Lung (tissue), 12 donors: ENCODE data around the gene SLC25A45. TPM values are rescaled to one million over a fixed set of nuclear protein-coding genes. Genes with fewer than 3 reads are reported as not detected.
A peak's percentile ranks its signal among the peaks of the same experiment; 100 is the strongest.

Source experiments
- ATAC-seq: fragments of 200-7000 bp; cut with Tn5 transposase; one replicate; pipeline ENCODE4 v1.9.1; 2020; ENCODE audit warnings: moderate number of reproducible peaks; ENCODE audit not compliant: insufficient read depth, low FRiP score
- DNase-seq, 3 donors: peaks; one replicate each; pipeline ENCODE4 v3.0.0-alpha.2; 2013 to 2017
- H3K27ac ChIP-seq, 2 donors: one replicate each; pipeline ENCODE4 v1.5.1; 2013; ENCODE audit warnings: mild to moderate bottlenecking in 2 of 2, moderate library complexity in 2 of 2, control low read depth in 1 of 2, inconsistent platforms in 1 of 2, low read depth in 1 of 2, low read length in 1 of 2
- H3K27me3 ChIP-seq, 3 donors: one replicate each; pipeline ENCODE4 v1.5.1; 2013; ENCODE audit warnings: low read length in 2 of 3; ENCODE audit not compliant: control insufficient read depth in 3 of 3, insufficient read depth in 3 of 3
- H3K36me3 ChIP-seq, 4 donors: one replicate each; pipeline ENCODE4 v1.5.1; 2013; ENCODE audit warnings: low read length in 4 of 4, mild to moderate bottlenecking in 1 of 4, moderate library complexity in 1 of 4; ENCODE audit not compliant: control insufficient read depth in 4 of 4, insufficient read depth in 4 of 4
- H3K4me1 ChIP-seq, 5 donors: one replicate each; pipeline ENCODE4 v1.5.1; 2013; ENCODE audit warnings: low read length in 5 of 5, mild to moderate bottlenecking in 2 of 5, moderate library complexity in 1 of 5; ENCODE audit not compliant: control insufficient read depth in 5 of 5, insufficient read depth in 5 of 5
- H3K4me3 ChIP-seq: one replicate; pipeline ENCODE4 v1.5.1; 2013; ENCODE audit warnings: mild to moderate bottlenecking, control low read depth, moderate library complexity
- H3K9ac ChIP-seq, 2 donors: one replicate each; pipeline ENCODE4 v1.5.1; 2013; ENCODE audit warnings: low read length in 2 of 2, control low read depth in 1 of 2; ENCODE audit not compliant: insufficient read depth in 1 of 2
- H3K9me3 ChIP-seq, 4 donors: one replicate each; pipeline ENCODE4 v1.5.1; 2013; ENCODE audit warnings: low read length in 3 of 4, mild to moderate bottlenecking in 1 of 4, moderate library complexity in 1 of 4; ENCODE audit not compliant: control insufficient read depth in 4 of 4, insufficient read depth in 3 of 4
- CTCF ChIP-seq: IDR thresholded peaks from 2 replicates; pipeline ENCODE4 v1.5.1; 2012; ENCODE audit warnings: mild to moderate bottlenecking; ENCODE audit errors: control extremely low read depth, extremely low read depth
- WGBS, 2 donors: extraction: QIAGEN DNeasy Blood & Tissue Kit; methylation state at CpG; one replicate each; pipeline ENCODE4 v1.1.7; 2013; 5-methylcytosine and 5-hydroxymethylcytosine counted together
- polyA plus RNA-seq, 2 donors: library from polyadenylated mRNA; stranded (reverse); fragments of 200-250 nt; gene quantifications; one replicate each; pipeline ENCODE4 v1.2.1, GENCODE V29; 2013
- total RNA-seq, 2 donors: library from RNA; depleted of rRNA in 1 of 2; stranded (reverse); fragments of >200 nt in 1 of 2; gene quantifications; one replicate each; pipeline ENCODE4 v1.2.1, GENCODE V29; 2014 to 2021
- donor health status: control.
- donor health status: control.
- donor health status: Bipolar disorder and iron deficiency.
- donor health status: healthy.
- donor health status: DM: yes; HTN: yes; CAD: no.

SLC25A45 gene
- total and polyA plus RNA-seq, 4 donors: 5.5 to 15.6 (median 8.1) TPM

- ATAC-seq (peak; percentile 35), DNase-seq (peak in 1 of 3 donors; percentile 22)
- Histone ChIP-seq H3K9me3 (no peaks in the 10 kb centered on the region), H3K4me1 (peaks cover 0 to 4% (median 0%) of the 10 kb centered on the region in 5 donors), H3K9ac (no peak overlapping the region), H3K4me3 (no peak overlapping the region), H3K36me3 (peaks cover 0 to 54% (median 10%) of the 10 kb centered on the region in 4 donors), H3K27ac (peak overlapping the region; percentile 5 to 39), H3K27me3 (no peaks in the 10 kb centered on the region)
- 35 to 59% methylated on average over 12 of the region's 12 CpGs for WGBS, 2 donors
- no peak for TF ChIP-seq CTCF
Measured at GRCh38 chr11:65403607-65404121, 21.2 kb upstream of the SLC25A45 start.

- WGBS, 2 donors: 64 to 72% methylated on average over 2 of the region's 2 CpGs
- no peak overlapping the region for H3K27ac ChIP-seq
- H3K4me3 ChIP-seq: no peak overlapping the region
- ATAC-seq (no peak), DNase-seq (no peak)
- no peak for TF ChIP-seq CTCF
- no peak overlapping the region for H3K9ac ChIP-seq
- H3K4me1 ChIP-seq: peaks cover 0 to 4% (median 0%) of the 10 kb centered on the region in 5 donors
- no peaks in the 10 kb centered on the region for H3K27me3 ChIP-seq
- peaks cover 0 to 59% (median 8%) of the 10 kb centered on the region in 4 donors for H3K36me3 ChIP-seq
- H3K9me3 ChIP-seq: no peaks in the 10 kb centered on the region
Measured at GRCh38 chr11:65402790-65403189, 20.3 kb upstream of the SLC25A45 start.

- no peak for ATAC-seq
- no peak overlapping the region for H3K27ac ChIP-seq
- no peak overlapping the region for H3K9ac ChIP-seq
- peaks cover 0 to 67% (median 8%) of the 10 kb centered on the region in 4 donors for H3K36me3 ChIP-seq
- no peaks in the 10 kb centered on the region for H3K27me3 ChIP-seq
- H3K4me3 ChIP-seq: no peak overlapping the region
- no peak for DNase-seq
- WGBS, 2 donors: 90 to 94% methylated on average over 10 of the region's 10 CpGs
- peaks cover 0 to 4% (median 0%) of the 10 kb centered on the region in 5 donors for H3K4me1 ChIP-seq
- TF ChIP-seq CTCF: no peak
- H3K9me3 ChIP-seq: no peaks in the 10 kb centered on the region
Measured at GRCh38 chr11:65401803-65402248, 19.4 kb upstream of the SLC25A45 start.
